Measurements from ENCODE around the gene COG4. TPM values are rescaled to one million over a fixed set of nuclear protein-coding genes. Genes with fewer than 3 reads are reported as not detected.

Gene COG4
- total and polyA plus RNA-seq, 2 experiments from 2014 or later: 28.8 to 38.1 TPM

DNA sequence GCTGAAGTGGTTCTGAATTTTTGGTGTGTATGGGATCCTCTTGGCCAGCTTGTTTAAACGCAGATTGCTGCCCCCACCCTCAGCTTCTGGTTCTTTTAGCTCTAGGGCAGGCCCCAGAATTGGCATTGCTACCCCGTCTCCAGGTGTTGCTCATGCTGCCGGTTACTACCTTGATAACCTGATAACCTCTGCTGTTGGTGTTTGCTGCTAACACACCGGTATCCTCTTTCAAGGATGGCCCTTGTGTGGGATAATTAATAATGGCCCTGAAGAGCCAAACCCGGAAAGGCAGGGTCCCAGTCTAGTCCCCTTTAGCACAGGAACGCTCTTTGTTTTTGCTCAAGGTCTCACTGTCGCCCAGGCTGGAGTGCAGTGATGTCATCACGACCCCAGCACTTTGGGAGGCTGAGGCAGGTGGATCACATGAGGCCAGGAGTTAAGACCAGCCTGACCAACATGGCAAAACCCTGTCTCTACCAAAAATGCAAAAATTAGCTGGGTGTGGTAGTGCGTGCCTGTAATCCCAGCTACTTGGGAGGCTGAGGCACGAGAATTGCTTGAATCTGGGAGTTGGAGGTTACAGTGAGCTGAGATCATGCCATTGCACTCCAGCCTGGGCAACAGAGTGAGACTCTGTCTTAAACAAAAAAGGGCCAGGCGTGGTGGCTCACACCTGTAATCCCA lies 83.2 kb downstream of the COG4 start:
- peak overlapping the region; percentile 80 for H3K4me3 Mint-ChIP-seq
- peak overlapping the region; percentile 94 for H3K4me3 ChIP-seq
- H3K79me2 ChIP-seq (replicated peaks; ENCODE audit: insufficient read depth): peaks cover 31% of the 10 kb centered on the region
- no peaks in the 10 kb centered on the region for H3K9me2 ChIP-seq (ENCODE audit: insufficient read depth)
- H3K4me2 ChIP-seq: peak overlapping the region; percentile 98
- no peak for DNase-seq (ENCODE audit: low spot score)
- no peak overlapping the region; the same call in 1 of the 2 replicates for H3K27ac ChIP-seq (ENCODE audit: low read depth)
- no peak overlapping the region for H3K27ac Mint-ChIP-seq
- H4K20me1 ChIP-seq (replicated peaks; ENCODE audit: insufficient read depth): peaks cover 10% of the 10 kb centered on the region; the same call in 1 of the 2 replicates
- ATAC-seq: no peak
- H3K4me1 Mint-ChIP-seq: peaks cover 32% of the 10 kb centered on the region
- H3K27me3 ChIP-seq (ENCODE audit: insufficient read depth): no peaks in the 10 kb centered on the region
- peaks cover 19% of the 10 kb centered on the region for H3F3A ChIP-seq (replicated peaks; ENCODE audit: low read depth)
- H3K36me3 Mint-ChIP-seq (ENCODE audit: low read depth): no peaks in the 10 kb centered on the region; the same call in 2 of the 3 replicates
- peaks cover 28% of the 10 kb centered on the region for H3K4me1 ChIP-seq (ENCODE audit: insufficient read depth)
- H3K27me3 Mint-ChIP-seq (ENCODE audit: insufficient read depth, low read depth, poor library complexity): peaks cover 15% of the 10 kb centered on the region
- peak overlapping the region; percentile 96; the same call in 1 of the 2 replicates for H2AFZ ChIP-seq
- TF ChIP-seq NANOG (IDR thresholded peaks at IDR 0.05; ENCODE audit: borderline replicate concordance) (no peak), ZNF331 (CRISPR knock-in tag; IDR thresholded peaks at IDR 0.05; ENCODE audit: low read depth) (no peak)
- no peaks in the 10 kb centered on the region for H3K36me3 ChIP-seq (ENCODE audit: insufficient read depth)
- no peaks in the 10 kb centered on the region for H3K9me3 Mint-ChIP-seq

- peak within 1 kb of the TSS; percentile 78 for H3K27ac Mint-ChIP-seq
- H3K27me3 ChIP-seq (ENCODE audit: insufficient read depth): no peaks in the 10 kb centered on the region
- no peaks in the 10 kb centered on the region for H3K9me2 ChIP-seq (ENCODE audit: insufficient read depth)
- H3K9me3 Mint-ChIP-seq: no peaks in the 10 kb centered on the region
- H3K4me2 ChIP-seq: peak within 1 kb of the TSS; percentile 98
- H3K4me3 Mint-ChIP-seq: peak within 1 kb of the TSS; percentile 82
- DNase-seq (ENCODE audit: low spot score) (peak; percentile 99), ATAC-seq (peak; percentile 85)
- peaks cover 40% of the 10 kb centered on the region for H3K79me2 ChIP-seq (replicated peaks; ENCODE audit: insufficient read depth)
- H3K4me1 Mint-ChIP-seq: peaks cover 36% of the 10 kb centered on the region
- peaks cover 3% of the 10 kb centered on the region for H3K36me3 Mint-ChIP-seq (ENCODE audit: low read depth)
- H3K27me3 Mint-ChIP-seq (ENCODE audit: insufficient read depth, low read depth, poor library complexity): peaks cover 15% of the 10 kb centered on the region
- peaks cover 10% of the 10 kb centered on the region; the same call in 1 of the 2 replicates for H4K20me1 ChIP-seq (replicated peaks; ENCODE audit: insufficient read depth)
- peak within 1 kb of the TSS; percentile 94 for H3K4me3 ChIP-seq
- peak within 1 kb of the TSS; percentile 89 for H3K27ac ChIP-seq (ENCODE audit: low read depth)
- H3K36me3 ChIP-seq (ENCODE audit: insufficient read depth): no peaks in the 10 kb centered on the region; the same call in 1 of the 2 replicates
- H3K4me1 ChIP-seq (ENCODE audit: insufficient read depth): peaks cover 28% of the 10 kb centered on the region
- peak within 1 kb of the TSS; percentile 96 for H2AFZ ChIP-seq
- H3F3A ChIP-seq (replicated peaks; ENCODE audit: low read depth): peaks cover 19% of the 10 kb centered on the region
- TF ChIP-seq NANOG (IDR thresholded peaks at IDR 0.05; ENCODE audit: borderline replicate concordance): no peak
- TF ChIP-seq, protein P1, sequence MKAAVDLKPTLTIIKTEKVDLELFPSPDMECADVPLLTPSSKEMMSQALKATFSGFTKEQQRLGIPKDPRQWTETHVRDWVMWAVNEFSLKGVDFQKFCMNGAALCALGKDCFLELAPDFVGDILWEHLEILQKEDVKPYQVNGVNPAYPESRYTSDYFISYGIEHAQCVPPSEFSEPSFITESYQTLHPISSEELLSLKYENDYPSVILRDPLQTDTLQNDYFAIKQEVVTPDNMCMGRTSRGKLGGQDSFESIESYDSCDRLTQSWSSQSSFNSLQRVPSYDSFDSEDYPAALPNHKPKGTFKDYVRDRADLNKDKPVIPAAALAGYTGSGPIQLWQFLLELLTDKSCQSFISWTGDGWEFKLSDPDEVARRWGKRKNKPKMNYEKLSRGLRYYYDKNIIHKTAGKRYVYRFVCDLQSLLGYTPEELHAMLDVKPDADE (IDR thresholded peaks at IDR 0.05): peak; percentile 100
- TF ChIP-seq POLR2AphosphoS5 (IDR thresholded peaks at IDR 0.05; ENCODE audit: low read depth): peak; percentile 89
- TF ChIP-seq ZNF331 (CRISPR knock-in tag; IDR thresholded peaks at IDR 0.05; ENCODE audit: low read depth): peak; percentile 57
- TF ChIP-seq EZH2 (IDR thresholded peaks at IDR 0.05; ENCODE audit: low read depth, unreplicated experiment): no peak
- no peak for TF ChIP-seq CTCF (conservative IDR thresholded peaks at IDR 0.05; ENCODE audit: low read depth in 2 of 2)
- TF ChIP-seq ZNF462 (CRISPR knock-in tag; IDR thresholded peaks at IDR 0.05): no peak
- TF ChIP-seq STAT1 (IDR thresholded peaks at IDR 0.05; ENCODE audit: unreplicated experiment): no peak
These were observed 84.1 kb downstream of the COG4 start, which contains the start of gene ST3GAL2 for GRCh38 chr16:70438969-70439862. Gene ST3GAL2 (minus strand): TSS chr16:70439100. CDS start chr16:70398530, 40,570 bp downstream.
